Measurements from ENCODE around the gene EML6. TPM values are rescaled to one million over a fixed set of nuclear protein-coding genes. Genes with fewer than 3 reads are reported as not detected.

The EML6 gene
- polyA plus RNA-seq, 1 of the 3 experiments (the other 2 are of a cell fraction), result 1.1 TPM

DNA sequence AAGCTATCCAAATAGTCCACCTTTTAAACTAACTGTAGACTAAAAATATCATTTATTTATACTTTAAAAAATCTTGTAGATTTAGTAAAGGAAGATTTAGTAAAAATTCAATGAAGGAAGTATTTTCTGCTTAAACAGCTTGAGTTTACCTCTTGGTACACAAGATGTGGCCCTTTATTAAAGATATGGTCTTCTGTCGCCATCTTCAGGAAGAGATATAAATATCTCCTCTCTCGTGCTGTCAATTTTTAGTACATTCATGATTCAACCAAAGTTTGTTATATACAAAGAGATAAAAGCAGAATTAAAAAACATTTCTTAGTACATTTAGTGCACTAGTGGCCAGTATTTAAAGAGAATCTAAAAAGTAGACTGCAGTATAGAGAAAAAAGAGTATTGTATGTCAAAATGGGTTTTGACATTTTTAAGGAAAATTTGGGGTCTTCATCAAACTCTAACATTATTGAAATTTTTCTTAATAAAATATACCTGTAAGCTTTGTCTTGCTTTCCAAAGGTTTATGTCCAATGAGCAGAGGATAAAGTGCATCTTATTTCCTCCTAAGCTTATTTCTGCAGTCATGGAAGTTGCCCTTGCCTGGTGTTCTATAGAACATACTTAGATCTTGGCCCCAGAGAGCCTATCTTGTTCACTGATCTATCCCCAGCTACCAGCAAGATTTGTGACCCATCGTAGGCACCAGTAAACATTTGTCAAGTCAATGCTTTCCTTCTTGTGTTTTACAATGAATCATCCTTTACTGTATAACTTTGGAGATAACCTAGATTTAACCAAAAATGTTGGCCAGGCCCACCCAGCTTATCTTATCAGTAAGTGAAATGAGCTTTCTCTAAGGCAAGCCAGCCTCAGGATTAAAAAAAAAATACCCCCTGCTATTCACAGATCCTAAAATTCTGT lies 18.5 kb upstream of the EML6 start (continued):
- TF ChIP-seq CTCF (IDR thresholded peaks at IDR 0.05), result peak; percentile 79

GRCh38 chr2:54706622-54707021 lies 16.8 kb upstream of the EML6 start:
- Histone ChIP-seq H3K79me2 (ENCODE audit: insufficient read depth) (no peaks in the 10 kb centered on the region), H3K27ac (ENCODE audit: low read depth in 2 of 2, low read length in 1 of 2) (no peak overlapping the region), H3K36me3 (replicated peaks in 1 of 2; ENCODE audit: control insufficient read depth in 1 of 2, insufficient read depth in 2 of 2, low read length in 1 of 2) (no peaks in the 10 kb centered on the region), H3F3A (replicated peaks; ENCODE audit: insufficient read depth) (no peaks in the 10 kb centered on the region), H2AFZ (ENCODE audit: low read depth) (no peak overlapping the region), H3K4me1 (ENCODE audit: control insufficient read depth in 1 of 2, insufficient read depth in 2 of 2, low read depth in 1 of 2, low read length in 1 of 2) (no peaks in the 10 kb centered on the region; a peak in 2 of 4 replicates), H3K9me2 (no peaks in the 10 kb centered on the region), H3K27me3 (ENCODE audit: insufficient read depth) (no peaks in the 10 kb centered on the region), H3K9ac (no peak overlapping the region), H4K20me1 (ENCODE audit: insufficient read depth) (no peaks in the 10 kb centered on the region), H3K4me3 (ENCODE audit: low read depth in 2 of 2, low read length in 1 of 2) (no peak overlapping the region), H3K9me3 (no peaks in the 10 kb centered on the region), H3K4me2 (no peak overlapping the region)
- 88% methylated on average over 1 of the region's 1 CpG for WGBS (ENCODE audit: low lambda C conversion rate)
- POLR2A ChIA-PET, result no interaction called here
- DNase-seq, result no peak
- TF ChIP-seq RAD21 (IDR thresholded peaks at IDR 0.05; ENCODE audit: low read length) (no peak), GABPA (IDR thresholded peaks at IDR 0.05; ENCODE audit: low read depth) (no peak), NFIC (IDR thresholded peaks at IDR 0.05; ENCODE audit: borderline replicate concordance) (no peak), TAF1 (IDR thresholded peaks at IDR 0.05; ENCODE audit: borderline replicate concordance, low read depth, low read length) (no peak), MXI1 (IDR thresholded peaks at IDR 0.05; ENCODE audit: low read depth, low read length) (no peak), CTCF (IDR thresholded peaks at IDR 0.05) (no peak), REST (IDR thresholded peaks at IDR 0.05; ENCODE audit: low read depth, low read length) (no peak), PBX3 (IDR thresholded peaks at IDR 0.05) (no peak), POLR2AphosphoS5 (IDR thresholded peaks at IDR 0.05; ENCODE audit: low read depth, low read length) (no peak), YY1 (IDR thresholded peaks at IDR 0.05; ENCODE audit: low read depth) (no peak), TEAD4 (IDR thresholded peaks at IDR 0.05; ENCODE audit: borderline replicate concordance, insufficient read depth) (no peak), FOXM1 (IDR thresholded peaks at IDR 0.05; ENCODE audit: low read depth) (no peak), RFX5 (IDR thresholded peaks at IDR 0.05; ENCODE audit: low read length) (no peak)
- TF ChIP-seq, protein P1, sequence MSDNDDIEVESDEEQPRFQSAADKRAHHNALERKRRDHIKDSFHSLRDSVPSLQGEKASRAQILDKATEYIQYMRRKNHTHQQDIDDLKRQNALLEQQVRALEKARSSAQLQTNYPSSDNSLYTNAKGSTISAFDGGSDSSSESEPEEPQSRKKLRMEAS (IDR thresholded peaks at IDR 0.05; ENCODE audit: low read depth), result no peak
- CTCF ChIA-PET, result interaction anchor here (0.6 to 5.0 kb wide), 6 partner anchors 11 to 1277 kb away, joined by 3 to 93 read pairs (median 4); no protein-coding TSS in a partner anchor

All from SK-N-SH (cell line).